KG1 (cell line): ENCODE data around the gene ANKH.

Source experiments
- DNase-seq: peaks from one replicate; lab custom pipeline; 2025; lab: John Stamatoyannopoulos, UW

ANKH gene

GRCh38 chr5:14684757-14685156 is 186.8 kb downstream of the ANKH start:
- DNase-seq = no peak

GRCh38 chr5:14683906-14684455 is 187.6 kb downstream of the ANKH start:
- no peak for DNase-seq

- DNase-seq = no peak
Observed at GRCh38 chr5:14681236-14681752, 190.3 kb downstream of the ANKH start.

- DNase-seq = no peak
Observed at GRCh38 chr5:14679595-14679994, 192.0 kb downstream of the ANKH start.

GRCh38 chr5:14678773-14679334 is 192.7 kb downstream of the ANKH start:
- DNase-seq = no peak

- no peak for DNase-seq
Observed at GRCh38 chr5:14676320-14676719, 195.3 kb downstream of the ANKH start.

GRCh38 chr5:14675865-14676300 is 195.7 kb downstream of the ANKH start:
- DNase-seq = peak; percentile 75

- DNase-seq = no peak
Observed at GRCh38 chr5:14674983-14675854, 196.4 kb downstream of the ANKH start.

GRCh38 chr5:14673443-14673842 is 198.1 kb downstream of the ANKH start:
- DNase-seq = no peak

- DNase-seq = no peak
Observed at GRCh38 chr5:14672484-14673394, 198.8 kb downstream of the ANKH start.

GRCh38 chr5:14672082-14672481 is 199.5 kb downstream of the ANKH start:
- no peak for DNase-seq

- no peak for DNase-seq
Observed at GRCh38 chr5:14671414-14671813, 200.2 kb downstream of the ANKH start.

- DNase-seq = no peak
Observed at GRCh38 chr5:14669975-14670374, 201.6 kb downstream of the ANKH start.

GRCh38 chr5:14669415-14669814 is 202.2 kb downstream of the ANKH start:
- no peak for DNase-seq

GRCh38 chr5:14668181-14668591 is 203.4 kb downstream of the ANKH start:
- no peak for DNase-seq

- no peak for DNase-seq
Observed at GRCh38 chr5:14667770-14668169, 203.8 kb downstream of the ANKH start.

GRCh38 chr5:14667290-14667689 is 204.3 kb downstream of the ANKH start:
- DNase-seq = no peak

- DNase-seq = no peak
Observed at GRCh38 chr5:14666357-14666756, 205.2 kb downstream of the ANKH start.

- DNase-seq = no peak
Observed at GRCh38 chr5:14665949-14666348, 205.6 kb downstream of the ANKH start.

- no peak for DNase-seq
Observed at GRCh38 chr5:14665101-14665822, 206.3 kb downstream of the ANKH start.
